HepG2 (cell line): ENCODE results near the gene RTP4. TPM values are rescaled to one million over a fixed set of nuclear protein-coding genes. Genes with fewer than 3 reads are reported as not detected.

ENCODE experiments used
- ATAC-seq: fragments of 200-7000 bp; cut with Tn5 transposase; 3 replicates; pipeline ENCODE4 v1.9.1; 2020; ENCODE audit warnings: mild to moderate bottlenecking, moderate library complexity
- BruUV-seq: library from RNA; stranded (reverse); fragments of 400-500 nt; replicated peaks from 2 replicates; lab custom pipeline; 2021; lab: Mats Ljungman, UMichigan
- CTCF ChIA-PET: fragments of 300-600 bp; formaldehyde crosslinking; extraction: SDS; loops from one replicate; lab custom pipeline; 2021; ENCODE audit warnings: low total read pairs, inconsistent platforms, low intra/inter-chr PET ratio; lab: Yijun Ruan, JAX
- POLR2A ChIA-PET: fragments of 350-600 bp; sonication (Branson Sonifier 250); formaldehyde crosslinking; loops from one replicate; lab custom pipeline; 2020; ENCODE audit warnings: antibody characterized with exemption, inconsistent platforms; lab: Yijun Ruan, JAX
- DNase-seq: peaks from one replicate; pipeline ENCODE4 v3.0.0-alpha.2; 2015; ENCODE audit warnings: low spot score
- FAIRE-seq: peaks from 3 replicates; lab custom pipeline; 2011; peaks lifted over from hg19 to GRCh38; lab: Jason Lieb, UNC
- H2AFZ ChIP-seq: one replicate; pipeline ENCODE4 v1.6.1; 2011; ENCODE audit warnings: low read length, inconsistent platforms
- H3K27ac ChIP-seq: fragments of 300-600 bp; 3 replicates; pipeline ENCODE4 v1.8.0; 2011; ENCODE audit warnings: mixed run types, mild to moderate bottlenecking, mixed read lengths, low read length, inconsistent platforms; ENCODE audit not compliant: insufficient read depth; ENCODE audit errors: extremely low read length
- H3K27me3 ChIP-seq, 2 experiments: fragments of 200-600 bp in 1 of 2; 2 replicates in 1 of 2; 3 replicates in 1 of 2; pipeline versions ENCODE4 v1.6.0 to v1.8.0; 2011; ENCODE audit warnings: low read length in 2 of 2, mild to moderate bottlenecking in 2 of 2, moderate library complexity in 2 of 2, inconsistent platforms in 1 of 2; ENCODE audit not compliant: insufficient read depth in 2 of 2, control insufficient read depth in 1 of 2
- H3K36me3 ChIP-seq, 2 experiments: fragments of 200-600 bp in 1 of 2; replicated peaks in 1 of 2; 2 replicates in 1 of 2; 3 replicates in 1 of 2; pipeline versions ENCODE4 v1.5.1 to v1.8.0; 2011; ENCODE audit warnings: low read length in 2 of 2, inconsistent platforms in 1 of 2; ENCODE audit not compliant: insufficient read depth in 2 of 2, control insufficient read depth in 1 of 2
- H3K4me1 ChIP-seq: 2 replicates; pipeline ENCODE4 v1.5.1; 2012; ENCODE audit warnings: low read length, inconsistent platforms; ENCODE audit not compliant: insufficient read depth
- H3K4me2 ChIP-seq: 2 replicates; pipeline ENCODE4 v1.6.0; 2011; ENCODE audit warnings: low read depth, low read length, inconsistent platforms
- H3K4me3 ChIP-seq, 3 experiments: fragments of 200-600 bp in 1 of 3; sonication (generic), shearing (Covaris generic) in 1 of 3; replicated peaks in 1 of 3; 2 replicates each; pipeline ENCODE4 v1.5.1; 2011 to 2016; ENCODE audit warnings: low read length in 3 of 3, inconsistent platforms in 2 of 3, low read depth in 2 of 3, mild to moderate bottlenecking in 2 of 3, control low read depth in 1 of 3, mixed read lengths in 1 of 3; ENCODE audit not compliant: insufficient read depth in 1 of 3
- H3K79me2 ChIP-seq: one replicate; pipeline ENCODE4 v1.6.1; 2011; ENCODE audit warnings: low read length, inconsistent platforms; ENCODE audit not compliant: insufficient read depth
- H3K9ac ChIP-seq: 2 replicates; pipeline ENCODE4 v1.6.0; 2011; ENCODE audit warnings: mild to moderate bottlenecking, low read depth, low read length, inconsistent platforms; ENCODE audit not compliant: insufficient read depth
- H3K9me3 ChIP-seq: 2 replicates; pipeline ENCODE4 v1.5.1; 2012; ENCODE audit warnings: mild to moderate bottlenecking, low read length
- H4K20me1 ChIP-seq: 2 replicates; pipeline ENCODE4 v1.6.0; 2011; ENCODE audit warnings: inconsistent platforms, mild to moderate bottlenecking, low read length, moderate library complexity; ENCODE audit not compliant: insufficient read depth
- CAMTA2 ChIP-seq: sonication (generic); formaldehyde crosslinking; IDR thresholded peaks from 2 replicates; pipeline ENCODE4 v1.4.0; 2020; ENCODE audit warnings: mild to moderate bottlenecking, missing genetic modification reagents, borderline replicate concordance
- HINFP ChIP-seq: sonication (generic); formaldehyde crosslinking; IDR thresholded peaks from 2 replicates; pipeline ENCODE4 v1.4.0; 2020; ENCODE audit warnings: low read depth, mild to moderate bottlenecking, missing genetic modification reagents
- LBX2 ChIP-seq: sonication (generic); formaldehyde crosslinking; IDR thresholded peaks from 2 replicates; pipeline ENCODE4 v1.5.0; 2020; ENCODE audit warnings: missing genetic modification reagents, mild to moderate bottlenecking, borderline replicate concordance
- NR2C2 ChIP-seq: sonication (generic); formaldehyde crosslinking; IDR thresholded peaks from 2 replicates; pipeline ENCODE4 v1.4.0; 2020; ENCODE audit warnings: missing genetic modification reagents, mild to moderate bottlenecking, moderate library complexity, borderline replicate concordance
- NRL ChIP-seq: sonication (generic); formaldehyde crosslinking; IDR thresholded peaks from 2 replicates; pipeline ENCODE4 v1.5.0; 2020; ENCODE audit warnings: missing genetic modification reagents, mild to moderate bottlenecking, moderate library complexity, borderline replicate concordance
- PAX8 ChIP-seq: sonication (generic); formaldehyde crosslinking; IDR thresholded peaks from 2 replicates; pipeline ENCODE4 v1.8.0; 2022; ENCODE audit warnings: mild to moderate bottlenecking, missing genetic modification reagents, borderline replicate concordance
- RBAK ChIP-seq: sonication (generic); formaldehyde crosslinking; IDR thresholded peaks from 2 replicates; pipeline ENCODE4 v1.5.1; 2020; ENCODE audit warnings: mild to moderate bottlenecking, missing genetic modification reagents
- RFX1 ChIP-seq: fragments of 450-650 bp; IDR thresholded peaks from 2 replicates; pipeline ENCODE4 v1.6.1; 2017
- SMAD1 ChIP-seq: sonication (generic); formaldehyde crosslinking; IDR thresholded peaks from 2 replicates; pipeline ENCODE4 v1.4.0; 2020; ENCODE audit warnings: missing genetic modification reagents, low read depth, mild to moderate bottlenecking, borderline replicate concordance
- SOX5 ChIP-seq: IDR thresholded peaks from 2 replicates; pipeline ENCODE4 v1.6.1; 2016; ENCODE audit warnings: borderline replicate concordance
- ZBTB44 ChIP-seq: sonication (generic); formaldehyde crosslinking; IDR thresholded peaks from 2 replicates; pipeline ENCODE4 v1.4.0; 2020; ENCODE audit warnings: missing genetic modification reagents
- ZNF34 ChIP-seq: sonication (generic); formaldehyde crosslinking; IDR thresholded peaks from 2 replicates; pipeline ENCODE4 v1.4.0; 2020; ENCODE audit warnings: mild to moderate bottlenecking, missing genetic modification reagents, borderline replicate concordance
- ZNF512B ChIP-seq: sonication (generic); formaldehyde crosslinking; IDR thresholded peaks from 2 replicates; pipeline ENCODE4 v1.5.1; 2020; ENCODE audit warnings: missing genetic modification reagents, mild to moderate bottlenecking, borderline replicate concordance
- WGBS: methylation state at CpG from one replicate; pipeline ENCODE4 v1.1.6; 2017; ENCODE audit warnings: low lambda C conversion rate; 5-methylcytosine and 5-hydroxymethylcytosine counted together
- in situ Hi-C: cut with HindIII; loops from 2 replicates; pipeline ENCODE4 v1.10.0; 2017; ENCODE audit warnings: low pct_unique_long_range_greater_than_20kb; ENCODE audit not compliant: extremely low pct_ligation_motif_present
- intact Hi-C: fragments of 100-400 bp; cut with micrococcal nuclease; formaldehyde crosslinking; loops from one replicate; pipeline ENCODE4 v1.10.0; 2022; ENCODE audit not compliant: unreplicated experiment
- polyA plus RNA-seq, 8 experiments: library from polyadenylated mRNA; depleted of rRNA in 3 of 8; stranded (reverse) in 7 of 8; unstranded in 1 of 8; fragments of >200 nt; fragmentation: Illumina TruSeq in 4 of 8; extraction: Trizol in 4 of 8; gene quantifications; 2 replicates each; pipeline versions ENCODE4 v1.2.1 to v1.2.3, GENCODE V29; 2011 to 2016; ENCODE audit warnings: low read depth in 4 of 8, missing spikeins in 1 of 8, mixed read lengths in 1 of 8; ENCODE audit not compliant: insufficient read depth in 1 of 8
- total RNA-seq, 5 experiments: library from RNA; depleted of rRNA; stranded (reverse); fragments of >200 nt; fragmentation: Illumina TruSeq; extraction: Trizol; gene quantifications; 2 replicates each; pipeline ENCODE4 v1.2.3, GENCODE V29; 2016; ENCODE audit warnings: low read depth in 1 of 5

Gene RTP4
- total and polyA plus RNA-seq, 2 of the 13 experiments (the other 11 are each of a cell fraction or from before 2014, with no cell fraction given): 0.11 to 0.62 TPM

- Histone ChIP-seq H2AFZ (no peak overlapping the region), H3K27me3 (no peaks in the 10 kb centered on the region; a peak in 2 of 5 replicates), H3K4me1 (no peaks in the 10 kb centered on the region), H3K36me3 (no peaks in the 10 kb centered on the region), H3K9me3 (no peaks in the 10 kb centered on the region), H3K9ac (no peak overlapping the region), H3K27ac (no peak overlapping the region), H4K20me1 (no peaks in the 10 kb centered on the region), H3K79me2 (no peaks in the 10 kb centered on the region), H3K4me3 (no peak overlapping the region), H3K4me2 (no peak overlapping the region)
- ChIA-PET POLR2A (no interaction called here), CTCF (no interaction called here)
- DNase-seq (no peak), ATAC-seq (peak; percentile 60), FAIRE-seq (no peak)
- WGBS: 0% methylated on average over 2 of the region's 4 CpGs
- intact Hi-C loops (no loop called here), in situ Hi-C loops (no loop called here)
- BruUV-seq: no TSS peak
- no peak for TF ChIP-seq SMAD1
- TF ChIP-seq LBX2 (CRISPR knock-in tag): no peak
- no peak for TF ChIP-seq ZNF512B (CRISPR knock-in tag)
Measured at GRCh38 chr3:187342255-187342654, 25.9 kb upstream of the RTP4 start.

- Histone ChIP-seq H3K27ac (no peak overlapping the region), H4K20me1 (no peaks in the 10 kb centered on the region), H3K4me3 (no peak overlapping the region), H3K4me2 (no peak overlapping the region), H3K9ac (no peak overlapping the region), H3K4me1 (no peaks in the 10 kb centered on the region), H2AFZ (no peak overlapping the region), H3K79me2 (no peaks in the 10 kb centered on the region), H3K36me3 (no peaks in the 10 kb centered on the region), H3K27me3 (no peaks in the 10 kb centered on the region; a peak in 2 of 5 replicates), H3K9me3 (no peaks in the 10 kb centered on the region)
- intact Hi-C loops (no loop called here), in situ Hi-C loops (no loop called here)
- 5% methylated on average over 1 of the region's 1 CpG for WGBS
- FAIRE-seq: no peak
- POLR2A ChIA-PET: no interaction called here
- no peak for ATAC-seq
- DNase-seq: no peak
- no TSS peak for BruUV-seq
- CTCF ChIA-PET: no interaction called here
- TF ChIP-seq NRL (CRISPR knock-in tag) (no peak), PAX8 (no peak), ZNF34 (CRISPR knock-in tag) (no peak), SOX5 (CRISPR knock-in tag) (no peak), ZBTB44 (CRISPR knock-in tag) (no peak), HINFP (no peak), RFX1 (no peak), NR2C2 (CRISPR knock-in tag) (no peak), CAMTA2 (CRISPR knock-in tag) (no peak), RBAK (CRISPR knock-in tag) (no peak)
Measured at GRCh38 chr3:187343670-187344069, 24.5 kb upstream of the RTP4 start.
